Measurements from ENCODE around the gene SYTL3.
"Not testable (repeated sequence)": the region's sequence is repeated elsewhere in the genome, so short reads cannot be mapped to it uniquely, and the experiment has no call there.

SYTL3 gene

DNA sequence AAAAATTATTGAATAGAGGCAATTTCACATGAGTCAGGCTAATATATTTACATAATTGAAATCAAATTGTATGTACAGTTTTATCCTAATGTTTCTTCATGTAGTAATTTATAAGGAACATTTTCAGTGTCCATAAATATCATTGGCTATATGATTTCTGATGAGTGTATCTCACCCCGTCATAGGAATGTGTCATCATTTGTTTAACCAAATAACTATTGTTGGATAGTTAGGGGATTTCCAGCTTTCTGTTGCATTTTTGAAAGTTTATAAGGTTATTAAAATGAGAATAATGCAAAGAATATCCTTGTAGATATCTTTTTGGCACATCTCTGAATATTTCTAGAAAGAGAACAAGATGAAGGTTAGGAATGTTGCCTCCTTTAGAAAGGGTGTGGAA, 39.0 kb downstream of the SYTL3 start:
- TF ChIP-seq, protein P1, sequence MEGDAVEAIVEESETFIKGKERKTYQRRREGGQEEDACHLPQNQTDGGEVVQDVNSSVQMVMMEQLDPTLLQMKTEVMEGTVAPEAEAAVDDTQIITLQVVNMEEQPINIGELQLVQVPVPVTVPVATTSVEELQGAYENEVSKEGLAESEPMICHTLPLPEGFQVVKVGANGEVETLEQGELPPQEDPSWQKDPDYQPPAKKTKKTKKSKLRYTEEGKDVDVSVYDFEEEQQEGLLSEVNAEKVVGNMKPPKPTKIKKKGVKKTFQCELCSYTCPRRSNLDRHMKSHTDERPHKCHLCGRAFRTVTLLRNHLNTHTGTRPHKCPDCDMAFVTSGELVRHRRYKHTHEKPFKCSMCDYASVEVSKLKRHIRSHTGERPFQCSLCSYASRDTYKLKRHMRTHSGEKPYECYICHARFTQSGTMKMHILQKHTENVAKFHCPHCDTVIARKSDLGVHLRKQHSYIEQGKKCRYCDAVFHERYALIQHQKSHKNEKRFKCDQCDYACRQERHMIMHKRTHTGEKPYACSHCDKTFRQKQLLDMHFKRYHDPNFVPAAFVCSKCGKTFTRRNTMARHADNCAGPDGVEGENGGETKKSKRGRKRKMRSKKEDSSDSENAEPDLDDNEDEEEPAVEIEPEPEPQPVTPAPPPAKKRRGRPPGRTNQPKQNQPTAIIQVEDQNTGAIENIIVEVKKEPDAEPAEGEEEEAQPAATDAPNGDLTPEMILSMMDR (conservative IDR thresholded peaks at IDR 0.05; ENCODE audit: low read depth, low read length) = no peak
- DNase-seq (ENCODE audit: low read depth) = no peak
- no peak overlapping the region for H3K4me3 ChIP-seq (ENCODE audit: low read length)

DNA sequence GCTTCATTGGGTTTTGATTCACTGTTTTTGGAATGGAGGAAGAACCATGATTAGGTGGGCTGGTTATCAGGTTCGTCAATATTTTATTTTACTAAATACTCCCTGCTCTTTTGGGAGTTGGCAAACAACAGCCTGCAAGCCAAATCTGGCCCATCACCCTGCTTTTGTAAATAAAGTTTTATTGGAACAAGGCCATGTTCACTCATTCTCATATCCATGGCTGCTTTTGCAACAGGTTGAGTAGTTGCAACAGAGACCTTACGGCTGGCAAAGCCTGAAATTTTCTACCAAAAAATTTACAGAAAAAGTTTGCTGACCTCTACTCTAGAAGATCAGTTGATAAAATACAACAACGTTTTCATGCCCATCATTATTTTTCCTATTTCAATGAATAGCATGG, 45.1 kb downstream of the SYTL3 start:
- no peak for DNase-seq (ENCODE audit: low read depth)
- TF ChIP-seq, protein P1 (conservative IDR thresholded peaks at IDR 0.05; ENCODE audit: low read depth, low read length) = no peak

DNA sequence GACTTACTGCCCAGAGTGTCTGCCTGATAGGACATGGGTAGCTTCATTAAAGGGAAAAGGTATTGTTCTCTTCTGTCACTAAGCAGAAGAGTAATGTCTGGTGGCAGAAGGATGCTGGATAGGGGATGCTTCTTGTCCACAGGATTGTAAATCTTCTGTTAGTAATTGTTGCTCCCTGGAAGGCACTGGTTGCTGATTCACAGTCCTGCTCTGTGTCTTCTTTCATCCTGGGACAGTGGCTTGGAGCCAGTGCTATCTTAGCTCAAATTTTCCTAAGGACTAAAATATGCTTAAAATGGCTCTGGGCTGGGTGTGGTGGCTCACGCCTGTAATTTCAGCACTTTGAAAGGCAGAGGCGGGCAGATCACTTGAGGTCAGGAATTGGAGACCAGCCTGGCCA, 48.0 kb downstream of the SYTL3 start:
- TF ChIP-seq, protein P1 (conservative IDR thresholded peaks at IDR 0.05; ENCODE audit: low read depth, low read length) = no peak
- no peak overlapping the region for H3K4me3 ChIP-seq (ENCODE audit: low read length)
- no peak for DNase-seq (ENCODE audit: low read depth)

More for the DNA sequence above, 45.1 kb downstream of the SYTL3 start:
- no peak overlapping the region for H3K4me3 ChIP-seq (ENCODE audit: low read length)

DNA sequence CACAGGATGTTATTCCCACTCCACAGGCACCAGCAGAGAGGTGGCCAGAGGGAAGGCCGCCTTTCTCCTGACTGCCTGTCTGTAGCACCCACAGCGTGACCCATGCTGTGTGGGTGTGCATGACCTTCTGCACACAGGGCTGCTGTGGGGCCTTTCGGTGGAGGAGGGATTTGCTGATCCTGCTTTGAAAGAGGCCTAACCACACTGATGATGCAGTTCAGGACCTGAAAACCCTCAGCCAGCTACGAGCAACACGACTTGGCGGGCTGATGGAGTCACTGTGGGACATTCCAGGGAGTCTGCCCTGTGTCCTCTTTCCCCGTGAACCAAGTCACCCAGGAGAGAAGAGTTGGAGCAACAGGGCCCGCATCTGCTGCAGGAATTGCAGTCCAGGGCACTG, 49.1 kb downstream of the SYTL3 start:
- DNase-seq (ENCODE audit: low read depth) = no peak
- no peak overlapping the region for H3K4me3 ChIP-seq (ENCODE audit: low read length)
- TF ChIP-seq, protein P1 (conservative IDR thresholded peaks at IDR 0.05; ENCODE audit: low read depth, low read length) = no peak

DNA sequence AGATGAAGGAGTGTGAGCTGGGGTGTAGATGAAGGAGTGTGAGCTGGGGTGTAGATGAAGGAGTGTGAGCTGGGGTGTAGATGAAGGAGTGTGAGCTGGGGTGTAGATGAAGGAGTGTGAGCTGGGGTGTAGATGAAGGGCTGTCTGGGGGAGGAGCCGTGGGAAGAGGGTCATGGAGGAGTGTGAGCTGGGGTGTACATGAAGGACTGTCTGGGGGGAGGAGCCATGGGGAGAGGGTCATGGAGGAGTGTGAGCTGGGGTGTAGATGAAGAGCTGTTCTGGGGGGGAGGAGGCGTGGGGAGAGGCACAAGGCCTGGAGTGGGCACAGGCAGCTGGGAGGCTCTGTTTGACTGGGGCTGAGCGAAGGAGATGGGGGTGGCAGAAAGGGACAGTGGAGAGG, 51.4 kb downstream of the SYTL3 start:
- not testable (repeated sequence) for H3K4me3 ChIP-seq (ENCODE audit: low read length); DNase-seq (ENCODE audit: low read depth)

DNA sequence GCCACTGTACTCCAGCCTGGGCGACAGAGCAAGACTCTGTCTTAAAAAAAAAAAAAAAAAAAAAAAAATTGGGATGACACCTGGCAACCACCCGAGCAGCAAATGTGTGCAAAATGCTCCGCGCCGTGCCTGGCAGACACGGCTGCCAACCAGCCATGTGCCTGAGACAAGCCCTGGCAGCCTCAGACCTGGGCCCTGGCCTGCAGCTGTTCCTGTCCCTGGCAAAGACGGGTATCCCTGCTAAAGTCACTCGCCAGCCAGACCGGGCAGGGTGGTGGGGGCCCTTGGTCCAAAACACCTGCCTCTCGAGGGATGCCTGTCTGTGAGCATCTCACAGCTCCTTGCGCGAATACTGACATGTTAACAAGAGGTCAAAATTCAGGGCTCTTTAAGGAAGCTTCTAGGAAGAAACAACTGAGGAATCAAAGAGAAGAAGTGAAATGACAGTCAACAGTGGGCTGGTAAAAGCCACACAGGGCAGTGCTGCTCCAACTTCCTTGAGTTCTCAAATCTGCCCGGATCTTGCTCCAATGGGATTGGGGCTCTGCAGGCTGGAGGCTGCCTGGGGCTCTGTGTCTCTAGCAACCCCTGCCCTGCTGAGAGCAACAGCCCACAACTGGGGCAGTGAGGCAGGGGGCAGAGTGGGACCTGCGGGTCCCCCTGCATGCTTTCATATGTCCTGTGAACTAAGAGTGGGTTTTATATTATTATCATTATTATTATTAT, 53.4 kb downstream of the SYTL3 start:
- DNase-seq (ENCODE audit: low read depth) = no peak
- H3K4me3 ChIP-seq (ENCODE audit: low read length) = no peak overlapping the region
- TF ChIP-seq, protein P1 (conservative IDR thresholded peaks at IDR 0.05; ENCODE audit: low read depth, low read length) = no peak

DNA sequence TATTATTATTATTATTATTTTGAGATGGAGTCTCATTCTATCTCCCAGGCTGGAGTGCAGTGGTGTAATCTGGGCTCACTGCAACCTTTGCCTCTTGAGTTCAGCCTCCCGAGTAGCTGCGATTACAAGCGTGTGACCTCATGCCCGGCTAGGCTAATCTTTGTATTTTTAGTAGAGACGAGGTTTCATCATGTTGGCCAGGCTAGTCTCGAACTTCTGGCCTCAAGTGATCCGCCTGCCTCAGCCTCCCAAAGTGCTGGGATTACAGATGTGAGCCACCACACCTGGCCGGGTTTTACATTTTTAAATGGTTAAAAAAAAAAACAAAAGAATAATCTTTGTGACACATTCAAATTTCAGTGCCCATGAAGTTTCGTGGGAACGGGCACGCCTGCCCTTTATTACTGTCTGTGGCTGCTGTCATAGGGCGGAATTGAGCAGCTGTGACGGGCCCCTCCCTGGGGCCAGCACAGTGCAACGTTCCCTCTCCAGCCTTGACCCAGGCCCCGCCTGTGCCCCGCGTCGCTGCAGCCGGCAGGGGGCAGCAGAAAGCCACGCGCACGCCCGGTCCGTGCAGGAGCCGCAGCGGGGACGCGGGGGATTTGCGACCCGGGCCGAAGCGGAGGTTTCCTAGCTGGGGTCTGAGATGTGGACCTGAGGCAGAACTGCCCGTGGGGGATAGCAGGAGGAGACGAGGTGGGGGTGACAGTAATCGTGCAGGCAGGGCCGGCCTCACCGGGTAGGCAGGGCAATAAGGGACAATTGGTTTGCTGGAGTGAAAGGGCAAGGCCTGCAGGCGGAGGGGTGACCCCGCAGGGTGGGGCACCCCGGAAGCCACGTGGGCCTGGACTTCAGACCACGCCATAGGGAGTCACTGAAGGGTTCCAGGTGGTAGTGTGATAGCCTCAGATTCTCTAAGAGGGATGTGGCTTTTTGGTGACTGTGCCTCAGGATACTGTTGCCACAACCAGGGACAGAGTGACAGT, 54.3 kb downstream of the SYTL3 start:
- H3K4me3 ChIP-seq (ENCODE audit: low read length) = peak overlapping the region; percentile 46
- TF ChIP-seq, protein P1 (conservative IDR thresholded peaks at IDR 0.05; ENCODE audit: low read depth, low read length) = peak; percentile 92
- DNase-seq (ENCODE audit: low read depth) = no peak
